ENCODE data around the gene GNB2. TPM values are rescaled to one million over a fixed set of nuclear protein-coding genes. Genes with fewer than 3 reads are reported as not detected.
"Not testable (repeated sequence)": the region's sequence is repeated elsewhere in the genome, so short reads cannot be mapped to it uniquely, and the experiment has no call there.

Gene GNB2
- total RNA-seq, 2 experiments from 2014 or later = 263 to 266 TPM

DNA sequence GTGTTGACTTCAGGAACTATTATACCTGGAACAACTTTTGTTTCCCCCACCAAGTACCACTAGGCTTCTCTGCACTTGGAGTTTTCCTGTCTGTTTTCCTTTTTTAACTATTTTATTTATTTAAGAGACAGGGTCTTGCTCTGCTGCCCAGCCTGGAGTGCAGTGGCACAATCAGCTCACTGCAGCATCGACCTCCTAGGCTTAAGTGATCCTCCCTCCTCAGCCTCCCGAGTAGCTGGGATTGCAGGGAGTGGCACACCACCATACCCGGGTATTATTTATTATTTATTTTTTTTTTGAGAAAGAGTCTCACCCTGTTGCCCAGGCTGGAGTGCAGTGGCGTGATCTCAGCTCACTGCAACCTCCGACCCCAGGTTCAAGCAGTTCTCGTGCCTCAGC is 22.6 kb downstream of the GNB2 start:
- peaks cover 13% of the 10 kb centered on the region for H3K36me3 Mint-ChIP-seq (ENCODE audit: low read depth)
- peaks cover 27% of the 10 kb centered on the region for H3K4me1 Mint-ChIP-seq
- peaks cover 22% of the 10 kb centered on the region for H3K27me3 Mint-ChIP-seq
- no peak overlapping the region for H3K4me3 Mint-ChIP-seq
- ChIA-PET CTCF (interaction anchor here (0.8 to 8.2 kb wide), 3 partner anchors 9 to 156 kb away, joined by 3 to 90 read pairs (median 3); partner anchors contain the start of gene POP7), POLR2A (interaction anchor here (0.9 to 1.3 kb wide), 3 partner anchors 10 to 109 kb away, joined by 3 to 18 read pairs (median 3); partner anchors contain the start of gene POP7)
- H3K27ac Mint-ChIP-seq = no peak overlapping the region
- DNase-seq = no peak
- no peaks in the 10 kb centered on the region for H3K9me3 Mint-ChIP-seq

- peaks cover 7% of the 10 kb centered on the region for H3K4me1 Mint-ChIP-seq
- peaks cover 23% of the 10 kb centered on the region for H3K27me3 Mint-ChIP-seq
- CTCF ChIA-PET = interaction anchor here (0.7 kb wide), 1 partner anchor 113 kb away, joined by 3 read pairs; the partner anchor contains the start of genes FBXO24 and LRCH4
- H3K9me3 Mint-ChIP-seq = no peaks in the 10 kb centered on the region
- H3K36me3 Mint-ChIP-seq (ENCODE audit: low read depth) = no peaks in the 10 kb centered on the region
- POLR2A ChIA-PET = interaction anchor here (1.0 kb wide), 1 partner anchor 20 kb away, joined by 3 read pairs; no protein-coding TSS in a partner anchor
- no peak overlapping the region for H3K4me3 Mint-ChIP-seq
- H3K27ac Mint-ChIP-seq = no peak overlapping the region
- DNase-seq = no peak
Observed at GRCh38 chr7:100699018-100699417, 25.5 kb downstream of the GNB2 start.

- H3K4me1 Mint-ChIP-seq; DNase-seq; H3K4me3 Mint-ChIP-seq; H3K27ac Mint-ChIP-seq; H3K36me3 Mint-ChIP-seq (ENCODE audit: low read depth); H3K9me3 Mint-ChIP-seq: not testable (repeated sequence)
- ChIA-PET POLR2A (interaction anchor here (1.3 kb wide), 1 partner anchor 151 kb away, joined by 4 read pairs; the partner anchor contains the start of gene SLC12A9), CTCF (interaction anchor here (2.6 kb wide), 1 partner anchor 9 kb away, joined by 12 read pairs; no protein-coding TSS in a partner anchor)
- H3K27me3 Mint-ChIP-seq = peaks cover 14% of the 10 kb centered on the region
Observed at GRCh38 chr7:100701089-100701488, 27.5 kb downstream of the GNB2 start.

DNA sequence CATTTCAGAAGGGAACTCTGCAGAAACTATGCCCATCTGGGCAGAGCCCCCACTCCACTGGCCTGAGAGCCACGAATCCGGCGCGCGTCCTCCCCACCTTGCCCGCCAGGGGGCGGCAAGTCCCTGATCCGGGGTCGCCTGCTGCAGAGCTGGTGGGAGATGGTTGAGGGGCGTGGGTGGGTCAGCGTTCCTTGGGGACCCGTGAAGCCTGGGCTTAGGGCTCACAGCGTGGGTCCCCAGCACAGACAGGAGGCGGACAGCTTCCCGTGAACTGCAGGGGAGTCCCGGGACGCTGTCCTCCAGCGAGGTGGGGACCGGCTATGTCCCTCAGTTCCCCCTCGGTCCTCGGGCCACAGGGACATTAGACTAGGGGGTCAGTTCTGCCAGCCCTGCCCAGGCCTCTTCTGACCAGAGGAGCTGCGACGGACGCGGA is 31.8 kb downstream of the GNB2 start:
- Mint-ChIP-seq H3K36me3 (ENCODE audit: low read depth) (peaks cover 14% of the 10 kb centered on the region), H3K27ac (peak overlapping the region; percentile 90), H3K4me1 (peaks cover 17% of the 10 kb centered on the region), H3K27me3 (peaks cover 2% of the 10 kb centered on the region), H3K9me3 (no peaks in the 10 kb centered on the region), H3K4me3 (peak overlapping the region; percentile 94)
- peak; percentile 80 for DNase-seq
- POLR2A ChIA-PET = interaction anchor here (0.6 to 2.9 kb wide), 44 partner anchors 9 to 578 kb away, joined by 3 to 41 read pairs (median 6); partner anchors contain the start of genes AGFG2, EPO, FBXO24 and GIGYF1
- CTCF ChIA-PET = interaction anchor here (0.6 to 2.3 kb wide), 58 partner anchors 9 to 623 kb away, joined by 3 to 91 read pairs (median 5); partner anchors contain the start of genes EPO, FBXO24, GIGYF1 and GNB2

DNA sequence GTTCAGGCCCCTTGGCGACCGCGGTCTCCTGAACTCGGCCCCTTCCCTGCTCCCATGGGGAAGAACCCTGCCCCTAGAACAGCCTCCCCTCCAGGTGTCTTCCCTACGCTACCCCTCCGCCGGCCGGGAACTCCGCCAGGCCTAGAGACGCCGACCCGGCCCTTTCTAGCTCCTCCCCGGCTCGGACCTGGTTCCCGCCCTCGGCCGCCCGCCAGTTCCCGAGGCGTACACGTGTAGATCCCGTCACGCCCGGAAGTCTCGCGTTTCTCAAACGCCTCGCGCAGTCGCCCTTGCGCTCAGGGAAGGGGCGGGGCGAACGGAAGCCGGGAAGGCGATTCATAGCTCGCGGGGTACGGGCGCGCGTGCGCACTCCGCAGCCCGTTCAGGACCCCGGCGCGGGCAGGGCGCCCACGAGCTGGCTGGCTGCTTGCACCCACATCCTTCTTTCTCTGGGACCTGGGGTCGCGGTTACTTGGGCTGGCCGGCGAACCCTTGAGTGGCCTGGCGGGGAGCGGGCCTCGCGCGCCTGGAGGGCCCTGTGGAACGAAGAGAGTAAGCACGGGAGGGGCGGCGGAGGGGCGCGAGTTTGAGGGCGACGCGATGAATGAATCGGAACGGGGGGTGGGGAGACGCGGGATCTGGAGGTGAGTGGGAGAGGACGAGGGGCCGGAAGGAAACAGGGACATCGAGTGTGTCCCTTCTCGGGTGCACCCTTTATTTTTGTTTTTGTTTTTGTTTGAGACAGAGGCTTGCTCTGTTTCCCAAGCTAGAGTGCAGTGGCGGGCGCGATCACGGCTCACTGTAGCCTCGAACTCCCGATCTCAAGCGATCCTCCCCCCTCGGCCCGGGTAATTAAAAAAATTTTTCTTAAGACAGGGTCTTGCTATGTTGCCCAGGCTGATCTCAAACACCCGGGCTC is 32.5 kb downstream of the GNB2 start, which contains the start of gene POP7:
Gene POP7, plus strand, starts transcription at position 369 of the 919 bp plus-strand sequence. CDS start 710 bp downstream, outside the sequence.
- POLR2A ChIA-PET = interaction anchor here (0.6 to 2.9 kb wide), 44 partner anchors 8 to 579 kb away, joined by 3 to 41 read pairs (median 6); partner anchors contain the start of genes AGFG2, EPO, FBXO24 and GIGYF1
- H3K27ac Mint-ChIP-seq = peak within 1 kb of the TSS; percentile 90
- peaks cover 14% of the 10 kb centered on the region for H3K36me3 Mint-ChIP-seq (ENCODE audit: low read depth)
- CTCF ChIA-PET = interaction anchor here (0.6 to 2.3 kb wide), 66 partner anchors 8 to 1082 kb away, joined by 3 to 91 read pairs (median 5); partner anchors contain the start of genes EPO, FBXO24, GIGYF1 and GNB2
- H3K4me3 Mint-ChIP-seq = peak within 1 kb of the TSS; percentile 94
- peaks cover 17% of the 10 kb centered on the region for H3K4me1 Mint-ChIP-seq
- no peaks in the 10 kb centered on the region for H3K9me3 Mint-ChIP-seq
- DNase-seq = peak; percentile 99
- peaks cover 2% of the 10 kb centered on the region for H3K27me3 Mint-ChIP-seq

DNA sequence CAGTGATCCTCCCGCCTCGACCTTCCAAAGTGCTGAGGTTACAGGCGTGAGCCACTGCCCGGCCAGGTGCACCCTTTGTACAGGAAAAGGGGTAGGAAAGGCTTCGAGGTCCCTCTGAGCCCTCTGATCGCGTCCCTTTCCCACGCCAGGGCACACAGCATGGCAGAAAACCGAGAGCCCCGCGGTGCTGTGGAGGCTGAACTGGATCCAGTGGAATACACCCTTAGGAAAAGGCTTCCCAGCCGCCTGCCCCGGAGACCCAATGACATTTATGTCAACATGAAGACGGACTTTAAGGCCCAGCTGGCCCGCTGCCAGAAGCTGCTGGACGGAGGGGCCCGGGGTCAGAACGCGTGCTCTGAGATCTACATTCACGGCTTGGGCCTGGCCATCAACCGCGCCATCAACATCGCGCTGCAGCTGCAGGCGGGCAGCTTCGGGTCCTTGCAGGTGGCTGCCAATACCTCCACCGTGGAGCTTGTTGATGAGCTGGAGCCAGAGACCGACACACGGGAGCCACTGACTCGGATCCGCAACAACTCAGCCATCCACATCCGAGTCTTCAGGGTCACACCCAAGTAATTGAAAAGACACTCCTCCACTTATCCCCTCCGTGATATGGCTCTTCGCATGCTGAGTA is 33.3 kb downstream of the GNB2 start:
- ChIA-PET CTCF (interaction anchor here (0.9 to 2.3 kb wide), 12 partner anchors 17 to 1083 kb away, joined by 3 to 91 read pairs (median 7); partner anchors contain the start of genes EPO, GNB2, MOSPD3 and SLC12A9), POLR2A (interaction anchor here (0.7 to 2.9 kb wide), 16 partner anchors 8 to 580 kb away, joined by 3 to 41 read pairs (median 10); partner anchors contain the start of genes FBXO24, GNB2, LRCH4 and MBLAC1)
- no peaks in the 10 kb centered on the region for H3K27me3 Mint-ChIP-seq
- peaks cover 14% of the 10 kb centered on the region for H3K36me3 Mint-ChIP-seq (ENCODE audit: low read depth)
- peak overlapping the region; percentile 94 for H3K4me3 Mint-ChIP-seq
- no peak for DNase-seq
- no peaks in the 10 kb centered on the region for H3K9me3 Mint-ChIP-seq
- peak overlapping the region; percentile 90 for H3K27ac Mint-ChIP-seq
- H3K4me1 Mint-ChIP-seq = peaks cover 17% of the 10 kb centered on the region

- no peaks in the 10 kb centered on the region for H3K9me3 Mint-ChIP-seq
- H3K27me3 Mint-ChIP-seq = no peaks in the 10 kb centered on the region
- ChIA-PET CTCF (interaction anchor here (1.1 kb wide), 1 partner anchor 144 kb away, joined by 3 read pairs; the partner anchor contains the start of gene SLC12A9), POLR2A (no interaction called here)
- peaks cover 17% of the 10 kb centered on the region for H3K4me1 Mint-ChIP-seq
- no peak overlapping the region for H3K27ac Mint-ChIP-seq
- peaks cover 14% of the 10 kb centered on the region for H3K36me3 Mint-ChIP-seq (ENCODE audit: low read depth)
- peak overlapping the region; percentile 27 for H3K4me3 Mint-ChIP-seq
- no peak for DNase-seq
Observed at GRCh38 chr7:100708395-100708794, 34.9 kb downstream of the GNB2 start.

GRCh38 chr7:100710452-100710851 is 36.9 kb downstream of the GNB2 start:
- H3K4me3 Mint-ChIP-seq = no peak overlapping the region
- no peaks in the 10 kb centered on the region for H3K9me3 Mint-ChIP-seq
- peaks cover 15% of the 10 kb centered on the region for H3K4me1 Mint-ChIP-seq
- DNase-seq = no peak
- ChIA-PET POLR2A (no interaction called here), CTCF (interaction anchor here (0.7 kb wide), 1 partner anchor 142 kb away, joined by 3 read pairs; the partner anchor contains the start of gene SLC12A9)
- H3K27me3 Mint-ChIP-seq = no peaks in the 10 kb centered on the region
- H3K27ac Mint-ChIP-seq = no peak overlapping the region
- peaks cover 14% of the 10 kb centered on the region for H3K36me3 Mint-ChIP-seq (ENCODE audit: low read depth)

DNA sequence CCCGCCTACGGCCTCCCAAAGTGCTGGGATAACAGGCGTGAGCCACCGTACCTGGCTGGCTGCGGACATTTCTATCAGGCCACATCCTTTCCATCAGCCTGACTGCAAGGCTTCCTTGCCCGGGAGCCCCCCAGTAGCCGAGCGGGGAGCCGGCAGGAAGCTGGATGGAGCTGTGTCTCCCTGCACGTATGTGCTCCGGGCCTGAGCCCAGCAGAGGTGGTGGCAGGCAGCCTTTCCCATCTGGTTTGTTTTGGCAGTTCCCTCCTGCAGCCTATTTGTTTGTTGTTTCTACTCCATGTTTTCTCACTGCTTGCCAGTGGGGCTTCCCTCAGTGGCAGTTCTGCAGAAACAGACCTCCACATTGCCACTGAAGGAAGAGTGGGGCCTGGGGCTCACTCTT is 37.8 kb downstream of the GNB2 start:
- Mint-ChIP-seq H3K27me3 (peaks cover under 1% of the 10 kb centered on the region), H3K27ac (no peak overlapping the region), H3K36me3 (ENCODE audit: low read depth) (peaks cover 8% of the 10 kb centered on the region), H3K9me3 (no peaks in the 10 kb centered on the region), H3K4me1 (peaks cover 11% of the 10 kb centered on the region), H3K4me3 (no peak overlapping the region)
- POLR2A ChIA-PET = no interaction called here
- CTCF ChIA-PET = interaction anchor here (1.1 kb wide), 1 partner anchor 15 kb away, joined by 3 read pairs; no protein-coding TSS in a partner anchor
- DNase-seq = no peak

GRCh38 chr7:100714725-100715124 is 41.2 kb downstream of the GNB2 start:
- no peak overlapping the region for H3K27ac Mint-ChIP-seq
- H3K4me1 Mint-ChIP-seq = peaks cover 2% of the 10 kb centered on the region
- CTCF ChIA-PET = interaction anchor here (0.9 kb wide), 1 partner anchor 9 kb away, joined by 6 read pairs; the partner anchor contains the start of gene POP7
- H3K27me3 Mint-ChIP-seq = peaks cover 15% of the 10 kb centered on the region
- no peaks in the 10 kb centered on the region for H3K9me3 Mint-ChIP-seq
- no peak for DNase-seq
- H3K4me3 Mint-ChIP-seq = no peak overlapping the region
- H3K36me3 Mint-ChIP-seq (ENCODE audit: low read depth) = no peaks in the 10 kb centered on the region
- POLR2A ChIA-PET = interaction anchor here (1.4 to 1.7 kb wide), 2 partner anchors 9 to 11 kb away, joined by 3 to 4 read pairs; partner anchors contain the start of gene POP7

- POLR2A ChIA-PET = interaction anchor here (1.3 kb wide), 1 partner anchor 11 kb away, joined by 6 read pairs; the partner anchor contains the start of gene POP7
- not testable (repeated sequence) for H3K9me3 Mint-ChIP-seq; H3K27ac Mint-ChIP-seq; H3K4me3 Mint-ChIP-seq; DNase-seq; H3K36me3 Mint-ChIP-seq (ENCODE audit: low read depth); H3K4me1 Mint-ChIP-seq
- CTCF ChIA-PET = interaction anchor here (0.9 to 1.2 kb wide), 2 partner anchors 9 to 11 kb away, joined by 3 to 4 read pairs; partner anchors contain the start of gene POP7
- peaks cover 34% of the 10 kb centered on the region for H3K27me3 Mint-ChIP-seq
Observed at GRCh38 chr7:100717073-100717472, 43.5 kb downstream of the GNB2 start.
